HG03354 (cell line): ENCODE measurements around the gene C1orf141.
"Not testable (repeated sequence)": the region's sequence is repeated elsewhere in the genome, so short reads cannot be mapped to it uniquely, and the experiment has no call there.

ENCODE experiments used
- ATAC-seq: cut with Tn5 transposase; IDR thresholded peaks from one replicate; pipeline ENCODE4 v1.9.1; 2021; ENCODE audit warnings: mild to moderate bottlenecking; ENCODE audit not compliant: unreplicated experiment, poor library complexity, severe bottlenecking

C1orf141 gene

GRCh38 chr1:67134695-67135094 lies at the start of gene C1orf141:
TSS of gene C1orf141 (minus strand) at chr1:67134970. CDS start at chr1:67127240, 7,730 bp downstream.
- ATAC-seq, result no peak

GRCh38 chr1:67175530-67176087 lies 40.8 kb upstream of the C1orf141 start:
- ATAC-seq, result no peak

GRCh38 chr1:67174716-67175284 lies 40.0 kb upstream of the C1orf141 start:
- ATAC-seq, result no peak

GRCh38 chr1:67173988-67174387 lies 39.2 kb upstream of the C1orf141 start:
- ATAC-seq, result no peak

GRCh38 chr1:67171978-67172377 lies 37.2 kb upstream of the C1orf141 start:
- ATAC-seq, result no peak

- no peak for ATAC-seq
These were observed 36.8 kb upstream of the C1orf141 start for GRCh38 chr1:67171574-67171955.

- ATAC-seq, result no peak
These were observed 36.2 kb upstream of the C1orf141 start for GRCh38 chr1:67170751-67171573.

GRCh38 chr1:67169932-67170331 lies 35.2 kb upstream of the C1orf141 start:
- ATAC-seq, result no peak

GRCh38 chr1:67169496-67169895 lies 34.7 kb upstream of the C1orf141 start:
- peak; percentile 57 for ATAC-seq

- peak; percentile 81 for ATAC-seq
These were observed 31.4 kb upstream of the C1orf141 start, which contains the start of gene IL23R for GRCh38 chr1:67166196-67166595. TSS of gene IL23R (plus strand) at chr1:67166454. CDS start at chr1:67168121, 1,667 bp downstream.

GRCh38 chr1:67165468-67166041 lies 30.8 kb upstream of the C1orf141 start:
- no peak for ATAC-seq

GRCh38 chr1:67162954-67163353 lies 28.2 kb upstream of the C1orf141 start:
- peak; percentile 67 for ATAC-seq

- ATAC-seq, result no peak
These were observed 24.5 kb upstream of the C1orf141 start for GRCh38 chr1:67159233-67159632.

GRCh38 chr1:67158401-67158800 lies 23.6 kb upstream of the C1orf141 start:
- ATAC-seq, result no peak

- no peak for ATAC-seq
These were observed 16.2 kb upstream of the C1orf141 start for GRCh38 chr1:67150931-67151330.

- peak; percentile 97 for ATAC-seq
These were observed 14.5 kb upstream of the C1orf141 start for GRCh38 chr1:67149179-67149770.

- ATAC-seq, result peak; percentile 38
These were observed 13.9 kb upstream of the C1orf141 start for GRCh38 chr1:67148516-67149178.

- not testable (repeated sequence) for ATAC-seq
These were observed 13.2 kb upstream of the C1orf141 start for GRCh38 chr1:67147973-67148372.

GRCh38 chr1:67146539-67146938 lies 11.8 kb upstream of the C1orf141 start:
- no peak for ATAC-seq

GRCh38 chr1:67146101-67146500 lies 11.3 kb upstream of the C1orf141 start:
- no peak for ATAC-seq
